GM12875 (cell line): ENCODE results near the gene PLCB1.

Experiments
- H3K4me3 ChIP-seq: one replicate; pipeline ENCODE4 v1.5.1; 2011; ENCODE audit warnings: low read depth, low read length, control low read depth
- CTCF ChIP-seq: IDR thresholded peaks from 2 replicates; pipeline ENCODE4 v1.5.1; 2011; ENCODE audit warnings: low read depth, mild to moderate bottlenecking, control low read depth, inconsistent platforms, low read length, moderate library complexity, borderline replicate concordance; ENCODE audit not compliant: insufficient read depth

PLCB1 gene

GRCh38 chr20:8933381-8933807 lies 801.3 kb downstream of the PLCB1 start:
- no peak overlapping the region for H3K4me3 ChIP-seq
- TF ChIP-seq CTCF = no peak

GRCh38 chr20:8934362-8934761 lies 802.3 kb downstream of the PLCB1 start:
- no peak for TF ChIP-seq CTCF
- H3K4me3 ChIP-seq = no peak overlapping the region
